Measurements from ENCODE around the gene HAUS5.

HAUS5 gene

GRCh38 chr19:35669974-35670373 lies 57.4 kb downstream of the HAUS5 start:
- H3K27me3 ChIP-seq (ENCODE audit: control insufficient read depth, insufficient read depth, low read length) = no peaks in the 10 kb centered on the region
- H3K27ac ChIP-seq (ENCODE audit: low read length) = no peak overlapping the region
- no peaks in the 10 kb centered on the region for H3K9me3 ChIP-seq (ENCODE audit: control insufficient read depth, insufficient read depth, low read length)
- no peaks in the 10 kb centered on the region for H3K36me3 ChIP-seq (ENCODE audit: control insufficient read depth, insufficient read depth, low read length)
- no peaks in the 10 kb centered on the region for H3K4me1 ChIP-seq (ENCODE audit: control insufficient read depth, insufficient read depth, low read length)
- WGBS (ENCODE audit: insufficient coverage, insufficient read length) = no CpG with 5 or more reads among the region's 4 CpGs
- no peak overlapping the region for H3K4me3 ChIP-seq (ENCODE audit: low read length)
- no peak for DNase-seq (ENCODE audit: low read depth, low spot score)

- no peaks in the 10 kb centered on the region for H3K4me1 ChIP-seq (ENCODE audit: control insufficient read depth, insufficient read depth, low read length)
- H3K27me3 ChIP-seq (ENCODE audit: control insufficient read depth, insufficient read depth, low read length) = no peaks in the 10 kb centered on the region
- no peaks in the 10 kb centered on the region for H3K36me3 ChIP-seq (ENCODE audit: control insufficient read depth, insufficient read depth, low read length)
- no CpG with 5 or more reads among the region's 1 CpG for WGBS (ENCODE audit: insufficient coverage, insufficient read length)
- DNase-seq (ENCODE audit: low read depth, low spot score) = no peak
- no peak overlapping the region for H3K27ac ChIP-seq (ENCODE audit: low read length)
- H3K9me3 ChIP-seq (ENCODE audit: control insufficient read depth, insufficient read depth, low read length) = no peaks in the 10 kb centered on the region
- H3K4me3 ChIP-seq (ENCODE audit: low read length) = no peak overlapping the region
Observed at GRCh38 chr19:35670686-35671085, 58.2 kb downstream of the HAUS5 start.

GRCh38 chr19:35671818-35672217 lies 59.3 kb downstream of the HAUS5 start:
- no CpG with 5 or more reads among the region's 3 CpGs for WGBS (ENCODE audit: insufficient coverage, insufficient read length)

GRCh38 chr19:35673121-35673804 lies 60.7 kb downstream of the HAUS5 start:
- Histone ChIP-seq H3K4me3 (ENCODE audit: low read length) (peak overlapping the region; percentile 74), H3K36me3 (ENCODE audit: control insufficient read depth, insufficient read depth, low read length) (no peaks in the 10 kb centered on the region), H3K9me3 (ENCODE audit: control insufficient read depth, insufficient read depth, low read length) (no peaks in the 10 kb centered on the region), H3K4me1 (ENCODE audit: control insufficient read depth, insufficient read depth, low read length) (no peaks in the 10 kb centered on the region), H3K27ac (ENCODE audit: low read length) (no peak overlapping the region), H3K27me3 (ENCODE audit: control insufficient read depth, insufficient read depth, low read length) (no peaks in the 10 kb centered on the region)
- WGBS (ENCODE audit: insufficient coverage, insufficient read length) = no CpG with 5 or more reads among the region's 39 CpGs
- peak; percentile 37 for DNase-seq (ENCODE audit: low read depth, low spot score)

More at GRCh38 chr19:35671818-35672217, 59.3 kb downstream of the HAUS5 start:
- no peak for DNase-seq (ENCODE audit: low read depth, low spot score)
- Histone ChIP-seq H3K4me1 (ENCODE audit: control insufficient read depth, insufficient read depth, low read length) (no peaks in the 10 kb centered on the region), H3K9me3 (ENCODE audit: control insufficient read depth, insufficient read depth, low read length) (no peaks in the 10 kb centered on the region), H3K27me3 (ENCODE audit: control insufficient read depth, insufficient read depth, low read length) (no peaks in the 10 kb centered on the region), H3K4me3 (ENCODE audit: low read length) (no peak overlapping the region), H3K27ac (ENCODE audit: low read length) (no peak overlapping the region), H3K36me3 (ENCODE audit: control insufficient read depth, insufficient read depth, low read length) (no peaks in the 10 kb centered on the region)
